ENCODE data around the gene CERS2. TPM values are rescaled to one million over a fixed set of nuclear protein-coding genes. Genes with fewer than 3 reads are reported as not detected.

Gene CERS2
- total RNA-seq, 1 experiment from 2014 or later: 348 TPM

GRCh38 chr1:150995896-150996295 is 21.3 kb upstream of the CERS2 start:
- in situ Hi-C loops (cut with HindIII; ENCODE audit: low pct_unique_long_range_greater_than_20kb, low sequenced_read_pairs): no loop called here
- intact Hi-C loops (cut with micrococcal nuclease; ENCODE audit: unreplicated experiment): no loop called here
- Histone ChIP-seq H3K4me3 (ENCODE audit: low read depth in 2 of 2, low read length in 2 of 2) (no peak overlapping the region), H3K4me1 (ENCODE audit: control insufficient read depth, insufficient read depth, low read length) (peaks cover 5% of the 10 kb centered on the region; the same call in 1 of the 2 replicates), H3K36me3 (ENCODE audit: control insufficient read depth, insufficient read depth, low read length) (no peaks in the 10 kb centered on the region), H3K27me3 (ENCODE audit: control insufficient read depth, insufficient read depth, low read length) (no peaks in the 10 kb centered on the region), H3K27ac (ENCODE audit: low read length) (no peak overlapping the region), H3K9me3 (ENCODE audit: control insufficient read depth, insufficient read depth, low read depth, low read length) (no peaks in the 10 kb centered on the region)
- ATAC-seq (peak; percentile 69; the same call in 1 of the 2 replicates), DNase-seq (ENCODE audit: low read depth, low spot score) (no peak)
- POLR2A ChIA-PET: interaction anchor here (0.6 to 0.7 kb wide), 4 partner anchors 19 to 498 kb away, joined by 3 to 10 read pairs (median 4); no protein-coding TSS in a partner anchor
- no TSS peak for BruUV-seq (replicated peaks)
- CTCF ChIA-PET: interaction anchor here (0.5 to 1.8 kb wide), 18 partner anchors 9 to 740 kb away, joined by 3 to 13 read pairs (median 4); partner anchors contain the start of gene MINDY1
- no peak for TF ChIP-seq SIN3A (IDR thresholded peaks at IDR 0.05; ENCODE audit: borderline replicate concordance, insufficient read depth, low read depth, low read length)
- no peak for TF ChIP-seq POLR2AphosphoS5 (IDR thresholded peaks at IDR 0.05; ENCODE audit: low read depth, low read length)
- TF ChIP-seq REST (IDR thresholded peaks at IDR 0.05; ENCODE audit: insufficient read depth in 1 of 2, low read depth in 2 of 2, low read length in 1 of 2): no peak
- peak; percentile 89 for TF ChIP-seq CTCF (IDR thresholded peaks at IDR 0.05)

GRCh38 chr1:150995460-150995859 is 20.8 kb upstream of the CERS2 start:
- no peaks in the 10 kb centered on the region for H3K27me3 ChIP-seq (ENCODE audit: control insufficient read depth, insufficient read depth, low read length)
- intact Hi-C loops (cut with micrococcal nuclease; ENCODE audit: unreplicated experiment): no loop called here
- no peak overlapping the region for H3K27ac ChIP-seq (ENCODE audit: low read length)
- in situ Hi-C loops (cut with HindIII; ENCODE audit: low pct_unique_long_range_greater_than_20kb, low sequenced_read_pairs): no loop called here
- TF ChIP-seq SIN3A (IDR thresholded peaks at IDR 0.05; ENCODE audit: borderline replicate concordance, insufficient read depth, low read depth, low read length): no peak
- no peak for TF ChIP-seq TCF7L2 (IDR thresholded peaks at IDR 0.05; ENCODE audit: low read depth, low read length)
- TF ChIP-seq REST (IDR thresholded peaks at IDR 0.05; ENCODE audit: insufficient read depth in 1 of 2, low read depth in 2 of 2, low read length in 1 of 2): no peak
- TF ChIP-seq CTCF (IDR thresholded peaks at IDR 0.05): no peak
- TF ChIP-seq POLR2AphosphoS5 (IDR thresholded peaks at IDR 0.05; ENCODE audit: low read depth, low read length): no peak
- CTCF ChIA-PET: interaction anchor here (0.6 to 1.8 kb wide), 7 partner anchors 9 to 241 kb away, joined by 3 to 13 read pairs (median 5); partner anchors contain the start of gene MINDY1
- no peaks in the 10 kb centered on the region for H3K36me3 ChIP-seq (ENCODE audit: control insufficient read depth, insufficient read depth, low read length)
- DNase-seq (ENCODE audit: low read depth, low spot score) (no peak), ATAC-seq (no peak)
- POLR2A ChIA-PET: interaction anchor here (0.6 kb wide), 1 partner anchor 32 kb away, joined by 3 read pairs; no protein-coding TSS in a partner anchor
- no peaks in the 10 kb centered on the region for H3K9me3 ChIP-seq (ENCODE audit: control insufficient read depth, insufficient read depth, low read depth, low read length)
- peaks cover 5% of the 10 kb centered on the region; the same call in 1 of the 2 replicates for H3K4me1 ChIP-seq (ENCODE audit: control insufficient read depth, insufficient read depth, low read length)
- no peak overlapping the region for H3K4me3 ChIP-seq (ENCODE audit: low read depth in 2 of 2, low read length in 2 of 2)
- BruUV-seq (replicated peaks): no TSS peak

Measured in Panc1 (cell line).